HG03342 (cell line): ENCODE measurements around the gene MAP7.
"Not testable (repeated sequence)": the region's sequence is repeated elsewhere in the genome, so short reads cannot be mapped to it uniquely, and the experiment has no call there.

Source experiments
- ATAC-seq: cut with Tn5 transposase; IDR thresholded peaks from one replicate; pipeline ENCODE4 v1.9.1; 2021; ENCODE audit warnings: mild to moderate bottlenecking, moderate library complexity; ENCODE audit not compliant: unreplicated experiment

Gene MAP7

DNA sequence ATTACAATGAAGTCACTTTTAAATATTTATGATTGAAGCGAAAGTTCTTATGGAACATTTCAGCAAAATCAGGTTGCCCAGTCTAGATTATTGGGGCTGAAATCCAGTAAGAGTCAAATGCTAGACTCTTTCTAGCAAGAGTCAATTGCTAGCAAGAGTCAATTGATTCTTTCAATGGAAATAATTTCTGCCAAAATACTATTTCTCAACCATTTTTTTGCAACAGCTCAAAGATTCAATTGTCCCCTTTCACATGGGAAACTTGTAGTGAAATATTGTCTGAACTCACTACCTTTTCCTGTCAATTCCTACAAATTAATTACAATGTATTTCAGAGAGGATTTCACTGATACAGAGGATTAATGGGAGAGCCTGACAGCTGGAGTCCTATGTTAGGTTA lies 78.3 kb downstream of the MAP7 start:
- ATAC-seq: no peak

DNA sequence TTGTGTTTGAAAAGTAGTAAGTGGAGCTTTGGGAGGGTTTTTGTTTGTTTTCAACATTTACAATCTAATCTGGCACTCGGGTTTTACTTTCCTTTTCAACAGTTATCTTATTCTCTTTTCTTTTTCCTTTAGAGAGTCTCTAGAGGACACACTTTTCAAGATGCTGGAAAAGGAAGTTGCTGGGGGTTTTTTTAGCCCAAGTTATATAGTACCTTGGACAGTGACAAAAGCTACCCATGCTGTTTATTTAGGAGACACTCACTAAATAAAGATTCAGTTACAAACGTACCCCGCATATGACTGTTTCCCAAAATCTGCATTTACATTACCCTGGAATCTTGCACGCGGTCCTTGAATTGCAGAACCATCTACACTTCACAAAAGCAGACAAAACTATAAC lies 78.8 kb downstream of the MAP7 start:
- ATAC-seq: no peak

DNA sequence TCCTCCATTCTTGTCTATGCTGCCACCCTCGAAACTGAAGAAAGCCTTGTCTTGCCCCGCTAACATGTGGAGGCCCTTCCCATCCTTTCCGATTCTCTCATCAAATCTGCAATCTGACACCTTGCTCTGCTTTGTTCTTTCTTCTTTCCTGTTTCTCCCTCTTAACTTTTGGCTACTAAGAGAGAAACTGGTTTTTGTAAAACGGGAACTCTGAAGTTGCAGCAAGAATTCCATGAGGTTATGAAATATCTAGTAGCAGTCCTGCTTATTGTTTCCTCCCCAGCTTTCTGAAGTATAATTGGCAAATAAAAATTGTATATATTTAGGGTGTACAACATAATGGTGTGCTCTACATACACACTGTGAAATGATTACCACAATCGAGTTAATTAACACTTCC lies 80.2 kb downstream of the MAP7 start:
- ATAC-seq: no peak

DNA sequence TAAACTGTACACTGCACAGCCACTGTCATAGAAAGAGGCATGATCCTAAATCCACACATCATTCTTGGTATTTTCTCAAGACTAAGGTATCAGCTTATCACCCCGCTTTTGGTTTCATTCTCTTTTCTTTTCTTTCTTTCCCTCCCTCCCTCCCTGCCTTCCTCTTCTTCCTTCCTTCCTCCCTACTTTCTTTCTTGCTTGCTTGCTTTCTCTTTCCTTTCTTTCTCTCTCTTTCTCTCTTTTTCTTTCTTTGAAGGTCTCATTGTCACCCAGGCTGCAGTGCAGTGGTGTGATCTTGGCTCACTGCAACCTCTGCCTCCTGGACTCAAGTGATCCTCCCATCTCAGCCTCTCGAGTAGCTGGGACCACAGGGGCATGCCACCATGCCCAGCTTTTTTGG lies 81.1 kb downstream of the MAP7 start:
- ATAC-seq: no peak

DNA sequence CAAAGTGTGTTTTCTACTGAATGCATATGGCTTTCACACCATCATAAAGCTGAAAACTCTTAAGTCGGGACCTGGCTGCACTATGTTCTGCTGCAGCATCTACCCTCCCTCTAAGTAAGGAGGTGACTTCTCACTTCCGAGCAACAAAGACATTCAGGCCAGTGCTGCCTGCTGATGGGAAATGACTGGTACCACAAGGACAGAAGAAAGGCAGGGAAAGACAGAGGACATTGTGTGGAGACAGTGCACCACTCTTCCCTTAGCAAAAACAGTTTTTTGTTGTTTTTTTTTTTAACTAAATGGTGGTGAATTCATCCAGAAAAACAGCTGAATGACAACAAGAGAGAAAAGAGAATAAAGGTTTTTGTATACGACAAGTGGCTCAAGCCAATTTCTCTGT lies 81.5 kb downstream of the MAP7 start:
- ATAC-seq: no peak

DNA sequence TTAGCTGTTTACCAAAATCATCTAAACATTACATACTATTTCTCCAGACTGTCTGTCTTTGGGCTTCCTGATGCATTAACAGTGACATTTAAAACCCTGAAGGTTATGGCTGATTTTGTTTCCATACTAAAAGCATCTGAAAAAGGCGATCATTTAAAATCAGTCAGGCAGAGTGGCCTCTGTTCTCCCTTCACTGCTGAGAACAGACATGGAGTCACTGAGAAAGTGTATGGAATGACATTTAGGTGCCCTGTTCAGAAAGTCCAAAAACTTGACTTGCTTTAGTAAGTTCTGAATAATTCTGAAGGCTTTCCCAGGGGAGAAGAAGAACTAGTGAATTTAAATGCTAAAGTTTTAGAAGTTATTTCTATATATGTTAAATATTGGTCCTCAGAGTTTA lies 83.0 kb downstream of the MAP7 start:
- ATAC-seq: no peak

DNA sequence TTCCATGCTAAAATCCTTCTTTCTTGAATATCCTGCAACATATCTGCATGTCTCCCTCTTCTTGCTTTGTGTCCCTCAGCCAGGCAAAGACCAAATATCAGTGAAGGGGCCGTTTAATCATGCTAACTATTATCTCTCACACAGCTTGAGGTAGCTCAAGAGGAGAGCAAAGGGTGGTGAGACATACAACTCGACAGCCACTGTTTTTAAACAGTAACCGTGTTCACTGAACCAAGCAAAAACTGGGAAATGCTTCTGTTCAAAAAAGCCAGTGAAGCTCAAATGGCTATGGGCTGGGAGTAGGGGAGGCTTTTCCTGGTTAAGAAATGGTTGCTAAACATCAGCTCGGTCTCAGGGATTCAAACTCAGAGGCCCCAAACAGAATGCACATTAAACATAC lies 83.4 kb downstream of the MAP7 start:
- no peak for ATAC-seq

DNA sequence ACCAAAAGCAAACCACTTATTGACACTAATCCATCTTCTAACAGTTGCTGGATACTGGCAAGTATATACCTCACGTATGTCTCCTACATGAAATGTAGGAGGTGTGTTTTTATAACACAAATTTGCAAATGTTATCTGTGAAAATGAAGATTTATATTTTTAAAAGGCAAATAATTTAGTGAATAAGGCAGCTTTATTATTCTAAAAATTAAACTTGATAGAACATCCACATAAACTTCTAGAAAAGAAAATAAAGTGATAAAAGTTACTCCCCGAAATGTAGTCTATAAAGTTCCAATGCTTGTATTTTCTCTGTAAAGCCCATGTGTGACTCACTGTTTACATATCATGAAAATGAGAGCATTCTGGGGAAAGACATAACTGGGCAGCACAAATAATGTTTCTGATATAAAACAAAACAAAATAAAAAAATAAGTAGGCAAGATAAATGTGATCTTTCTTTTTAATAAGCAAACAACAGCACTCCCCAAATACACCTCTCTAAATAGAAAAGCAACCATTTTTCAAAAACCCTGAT lies 84.4 kb downstream of the MAP7 start:
- no peak for ATAC-seq

DNA sequence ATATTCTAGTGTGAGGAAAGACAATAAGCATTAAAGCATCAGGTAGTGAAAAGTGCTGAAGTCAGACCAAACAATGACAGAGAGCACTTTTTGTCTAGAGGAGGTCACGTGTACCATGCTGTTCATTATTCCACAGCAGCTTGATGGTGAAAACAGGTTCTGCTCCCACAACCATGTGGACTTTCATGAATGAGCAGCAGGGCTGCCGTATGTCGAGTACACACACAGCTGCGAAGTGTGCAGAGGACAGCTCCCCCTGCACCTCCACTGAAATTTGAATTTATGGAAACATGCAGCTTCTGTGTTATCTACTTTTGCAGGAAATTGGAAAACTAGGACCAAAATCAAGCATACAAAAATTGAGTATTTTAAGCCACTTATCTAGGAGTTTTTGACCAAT lies 85.3 kb downstream of the MAP7 start:
- no peak for ATAC-seq

DNA sequence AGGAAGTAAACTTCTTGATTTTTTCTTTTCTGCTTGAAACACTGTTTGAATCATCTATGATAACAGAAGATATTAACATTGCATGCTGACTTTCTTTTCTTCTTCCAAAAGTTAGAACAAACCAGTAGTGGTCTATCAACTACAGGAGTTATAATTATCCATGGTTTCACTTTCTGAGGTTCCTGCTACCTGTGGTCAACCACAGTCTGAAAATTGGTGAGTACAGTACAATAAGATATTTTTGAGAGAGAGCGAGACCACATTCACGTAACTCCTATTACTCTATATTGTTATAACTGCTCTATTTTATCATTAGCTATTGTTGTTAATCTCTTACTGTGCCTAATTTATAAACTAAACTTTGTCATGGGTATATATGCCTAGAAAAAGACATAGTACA lies 86.1 kb downstream of the MAP7 start:
- peak; percentile 63 for ATAC-seq

DNA sequence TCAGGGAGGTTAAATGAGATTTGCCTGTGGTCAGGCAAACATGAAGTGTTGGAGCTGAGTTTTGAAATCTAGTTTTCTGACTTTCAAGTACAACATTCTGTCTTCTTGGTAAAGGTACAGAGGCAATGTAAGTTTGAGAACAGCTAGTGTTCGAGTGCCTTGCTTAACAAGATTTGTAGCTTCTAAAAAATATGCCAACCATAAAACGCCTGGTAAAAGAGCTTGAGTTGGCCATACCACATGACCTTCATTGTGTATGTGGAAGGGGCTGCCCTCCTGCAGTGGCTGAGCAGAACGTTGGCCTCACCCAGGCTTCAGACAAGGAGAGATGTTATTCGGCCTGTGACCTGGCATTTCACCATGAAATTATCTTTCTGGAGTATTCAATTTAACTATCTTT lies 86.5 kb downstream of the MAP7 start:
- no peak for ATAC-seq

DNA sequence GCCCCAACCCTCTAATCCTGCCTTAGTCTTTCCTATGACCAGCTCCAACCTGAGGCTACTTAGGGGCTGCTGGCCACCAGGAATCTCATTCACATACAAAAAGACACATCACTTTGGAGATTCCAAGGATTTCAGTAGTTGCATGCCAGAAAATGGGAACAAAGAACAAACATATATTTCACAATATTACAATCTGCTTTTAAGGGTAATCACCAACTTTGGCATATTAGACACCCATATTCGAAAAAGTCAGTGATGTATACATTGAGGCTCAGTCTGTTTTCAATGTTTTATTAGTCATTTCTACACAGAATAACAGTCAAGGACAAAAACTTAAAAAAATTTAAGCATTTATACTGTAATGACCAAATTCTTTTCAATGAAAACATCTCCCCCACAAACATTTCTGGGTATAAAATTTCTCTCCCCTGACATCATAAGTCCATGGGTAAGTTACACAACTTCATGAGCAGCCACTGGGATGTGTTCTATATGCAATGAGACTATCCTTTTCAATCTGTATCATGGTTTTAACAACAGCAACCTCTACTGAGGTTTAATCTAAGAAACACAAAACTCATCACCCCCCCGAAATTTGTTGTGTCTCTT lies 103.5 kb downstream of the MAP7 start:
- no peak for ATAC-seq

DNA sequence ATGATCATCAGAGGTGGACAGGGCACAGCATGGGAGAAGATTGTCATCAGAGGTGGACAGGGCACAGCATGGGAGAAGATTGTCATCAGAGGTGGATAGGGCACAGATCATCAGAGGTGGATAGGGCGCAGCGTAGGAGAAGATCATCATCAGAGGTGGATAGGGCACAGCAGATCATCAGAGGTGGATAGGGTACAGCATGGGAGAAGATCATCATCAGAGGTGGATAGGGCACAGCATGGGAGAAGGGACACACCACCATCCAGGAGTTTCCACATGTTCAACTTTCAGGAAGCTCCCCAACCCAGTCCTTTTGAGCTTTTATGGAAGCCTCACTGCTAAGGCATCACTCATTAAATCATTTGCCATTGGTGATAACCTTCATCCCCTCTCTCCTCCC lies 104.1 kb downstream of the MAP7 start:
- ATAC-seq: no peak

DNA sequence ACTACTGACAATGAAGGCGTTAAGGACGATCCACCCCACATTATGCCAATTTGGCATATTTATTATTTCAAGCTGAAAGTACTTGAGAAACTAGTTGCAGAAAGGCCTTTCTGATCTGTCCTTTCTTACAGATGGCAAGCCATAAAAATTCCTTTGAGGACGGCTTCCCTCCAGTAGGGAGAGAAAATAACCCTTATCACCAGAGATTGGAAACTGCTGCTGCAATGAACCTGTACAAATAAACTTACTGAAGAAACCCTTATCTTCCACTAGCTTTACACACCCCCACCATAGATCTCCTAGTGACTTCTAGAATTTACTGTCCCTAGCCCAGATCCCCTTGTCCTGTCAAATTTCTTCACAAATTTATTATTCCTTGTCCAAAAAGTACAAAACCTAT lies 105.2 kb downstream of the MAP7 start:
- no peak for ATAC-seq

DNA sequence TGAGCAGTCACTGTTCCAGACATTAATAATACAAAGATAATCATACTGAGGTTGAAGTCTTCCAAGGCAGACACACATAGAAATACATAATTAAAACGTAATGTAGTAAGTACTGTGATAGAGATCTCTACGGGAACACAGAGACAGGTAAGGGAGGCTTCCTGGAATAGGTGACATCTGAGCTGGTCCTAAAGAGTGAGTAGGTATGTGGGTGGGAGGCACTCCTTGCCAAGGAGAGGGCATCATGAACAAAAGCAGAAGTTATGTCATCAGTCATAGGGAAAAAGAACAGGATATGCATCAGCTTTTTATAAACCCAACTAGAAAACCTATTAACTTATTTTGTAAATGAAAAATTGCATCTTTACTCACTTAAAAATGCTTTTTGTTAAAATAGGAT lies 110.0 kb downstream of the MAP7 start:
- ATAC-seq: no peak

DNA sequence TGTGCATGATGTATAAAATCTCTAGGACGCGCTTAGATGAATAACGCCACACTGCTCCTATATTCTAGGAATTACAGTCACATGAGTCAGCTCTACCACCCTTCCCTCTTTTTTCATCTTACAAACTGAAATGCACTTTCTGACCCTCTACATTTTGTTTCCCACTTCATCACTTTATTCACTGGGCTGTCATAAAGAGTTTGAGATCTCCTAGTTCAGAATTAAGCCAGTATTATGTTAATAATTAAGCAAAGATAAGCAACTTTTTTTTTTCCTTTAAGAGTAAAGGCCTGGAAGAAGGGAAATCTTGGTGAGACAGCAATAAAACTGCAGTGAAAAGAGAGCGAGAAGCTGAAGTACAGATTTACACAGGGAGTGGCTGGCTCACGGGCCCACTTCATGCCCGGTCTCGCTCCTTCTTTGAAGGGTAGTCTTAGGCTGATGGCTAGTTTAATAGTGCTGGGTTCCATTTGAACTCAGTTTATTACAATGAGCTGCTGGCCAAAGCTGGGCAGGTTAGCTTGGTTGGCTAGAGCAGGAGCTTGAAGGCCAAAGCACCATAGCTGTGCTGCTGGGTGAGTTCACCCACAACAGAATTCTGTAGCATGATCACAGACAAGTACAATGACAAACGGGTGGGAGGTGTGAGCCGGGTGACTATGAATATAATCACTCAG lies 110.6 kb downstream of the MAP7 start:
- no peak for ATAC-seq

DNA sequence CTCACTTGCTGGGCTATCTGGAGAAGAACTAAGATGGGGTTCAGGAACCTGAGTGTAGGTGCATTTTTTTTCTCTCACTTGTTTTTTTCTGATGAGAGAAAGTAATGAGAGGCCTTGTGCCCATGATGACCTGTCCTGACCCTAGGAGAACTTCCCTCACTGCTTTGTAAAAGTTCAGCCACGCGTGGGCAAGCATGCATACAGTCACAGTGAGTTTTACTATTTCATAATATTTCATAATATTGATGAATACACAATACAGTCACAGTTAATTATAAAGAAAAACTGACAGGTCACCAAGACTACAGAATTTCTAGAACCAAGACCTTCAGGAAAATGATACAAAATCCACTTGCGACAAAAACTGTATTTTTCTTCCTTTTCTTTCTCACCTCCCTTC lies 111.8 kb downstream of the MAP7 start:
- no peak for ATAC-seq

DNA sequence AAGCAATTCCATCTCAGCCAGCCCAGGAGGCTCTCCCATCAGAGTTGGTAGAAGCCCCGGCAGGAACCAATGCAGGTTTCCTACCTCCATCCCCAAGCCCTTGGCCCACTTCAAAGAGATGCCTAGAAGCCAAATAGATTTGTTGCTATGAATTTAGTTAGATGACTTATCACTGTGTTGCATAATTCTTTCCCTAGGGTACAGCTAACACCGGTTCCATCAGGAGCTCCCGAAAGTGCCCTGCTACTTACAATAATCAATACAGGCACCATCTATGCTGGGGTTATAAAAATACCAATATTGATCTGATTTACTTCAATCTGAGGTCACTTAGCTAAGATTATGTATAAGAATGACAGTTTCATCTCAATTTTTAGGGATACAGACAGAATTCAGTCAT lies 113.0 kb downstream of the MAP7 start:
- ATAC-seq: no peak

DNA sequence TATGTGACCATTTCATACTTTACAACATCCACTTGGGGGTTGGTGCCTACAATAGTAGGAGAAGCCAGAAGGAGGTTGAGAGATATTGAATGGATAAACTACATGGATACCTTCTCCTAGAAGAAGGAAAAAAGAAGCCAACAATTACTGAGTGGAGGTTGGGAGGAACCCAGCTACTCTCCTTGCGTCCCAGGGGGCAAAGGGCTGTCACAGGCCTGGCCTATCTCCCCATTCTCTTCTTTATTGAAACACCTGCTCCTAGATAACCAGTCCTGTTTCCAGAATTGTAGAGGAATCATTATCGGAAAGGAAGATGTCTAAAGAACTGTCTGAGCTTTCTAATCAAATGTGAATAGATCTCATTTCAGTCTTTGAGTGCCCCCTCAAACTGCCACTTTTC lies 115.1 kb downstream of the MAP7 start:
- ATAC-seq: no peak

DNA sequence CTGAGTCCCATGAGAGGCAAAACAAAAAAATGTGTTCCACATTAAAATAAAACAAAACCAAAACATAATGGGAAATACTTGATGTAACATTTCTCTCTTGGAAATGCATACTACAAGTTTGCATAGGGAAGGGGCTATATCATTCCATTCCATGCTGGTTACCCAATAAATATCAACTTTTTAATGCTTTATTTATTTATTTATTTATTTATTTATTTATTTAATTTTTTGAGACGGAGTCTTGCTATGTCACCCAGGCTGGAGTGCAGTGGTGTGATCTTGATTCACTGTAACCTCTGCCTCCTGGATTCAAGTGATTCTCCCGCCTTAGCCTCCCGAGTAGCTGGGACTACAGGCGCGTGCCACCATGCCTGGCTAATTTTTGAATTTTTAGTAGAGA lies 118.9 kb downstream of the MAP7 start:
- not testable (repeated sequence) for ATAC-seq

DNA sequence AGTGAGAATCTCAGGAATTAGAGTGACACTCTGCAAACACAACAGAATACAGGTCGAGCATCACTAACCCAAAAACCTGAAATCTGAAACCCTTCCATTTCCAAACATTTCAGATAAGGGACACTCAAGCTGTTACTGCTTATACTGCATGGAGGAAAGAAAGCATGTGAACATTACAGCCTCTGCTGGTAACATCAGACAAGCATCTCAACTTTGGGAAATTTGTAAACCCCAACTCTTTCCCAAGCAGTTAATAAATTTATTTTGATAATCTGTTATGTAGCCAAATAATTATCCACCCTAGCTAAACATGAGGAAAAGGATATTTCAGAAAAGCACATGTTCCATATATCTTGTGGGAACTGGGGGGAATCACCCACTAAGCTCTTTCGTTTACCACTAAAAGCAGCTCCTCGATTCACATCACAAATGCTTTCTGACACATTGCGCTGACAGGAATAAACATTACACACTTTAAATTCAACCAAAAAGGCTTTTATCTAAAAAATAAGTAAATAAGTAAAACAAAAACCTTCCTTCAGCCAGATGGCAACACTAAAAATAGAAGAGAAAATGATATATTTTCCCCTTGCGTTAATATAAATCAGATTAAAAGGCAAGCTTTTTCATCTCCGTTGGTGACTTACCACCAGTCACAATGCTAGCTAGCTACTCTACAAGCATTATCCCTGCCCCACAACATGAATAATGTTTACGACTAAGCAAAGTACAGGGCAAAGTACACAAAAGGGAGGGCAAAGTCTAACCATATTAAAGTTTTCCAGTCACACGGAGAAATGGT lies 120.8 kb downstream of the MAP7 start:
- no peak for ATAC-seq

DNA sequence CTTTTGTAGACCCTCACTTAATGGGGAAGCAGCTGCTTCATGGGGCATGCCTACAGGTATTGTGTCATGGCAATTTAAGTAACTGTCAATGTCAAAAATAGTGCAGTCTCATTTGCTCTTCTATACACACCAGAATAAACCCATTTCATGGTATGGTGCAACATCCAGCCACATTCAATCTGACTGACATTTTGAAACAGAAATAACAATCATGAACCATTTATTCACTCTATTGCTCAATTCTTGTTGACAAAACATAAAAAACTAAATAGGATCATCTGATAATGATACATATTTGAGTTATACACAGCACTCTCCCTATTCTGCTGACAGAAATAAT lies 122.9 kb downstream of the MAP7 start:
- no peak for ATAC-seq
